ENCODE results near the gene DSCAML1.

Gene DSCAML1

GRCh38 chr11:117631336-117632140, 165.5 kb downstream of the DSCAML1 start:
- no peak for DNase-seq

DNA sequence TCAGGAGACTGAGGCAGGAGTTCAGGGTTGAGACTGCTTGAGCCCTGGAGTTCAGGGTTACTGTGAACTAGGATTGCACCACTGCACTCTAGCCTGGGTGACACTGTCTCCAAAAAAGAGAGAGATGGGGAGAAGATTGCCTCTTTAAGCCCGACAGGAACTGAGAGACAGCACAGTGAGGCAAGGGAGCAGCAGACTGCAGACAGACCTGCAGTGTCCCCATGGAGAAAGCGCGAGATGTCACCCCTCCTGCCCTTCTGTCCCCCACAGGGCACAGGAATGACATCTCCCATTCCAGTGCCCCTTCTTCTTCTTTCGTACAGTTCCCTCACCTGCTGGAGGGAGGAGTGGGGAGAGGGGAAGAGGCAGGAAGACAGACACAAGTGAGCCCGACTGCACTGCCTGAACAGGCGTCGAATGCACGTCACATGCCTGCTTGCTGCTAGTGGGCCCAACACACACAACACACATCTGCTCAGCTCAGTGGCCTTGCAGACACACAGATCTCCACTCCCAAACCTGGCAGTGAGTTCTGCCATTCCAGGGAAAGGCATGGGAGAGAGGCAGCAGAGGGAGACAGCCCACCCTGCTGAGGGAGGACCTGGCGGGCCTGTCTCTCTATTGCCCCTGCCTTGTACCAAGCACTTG, 167.0 kb downstream of the DSCAML1 start:
- DNase-seq = no peak

DNA sequence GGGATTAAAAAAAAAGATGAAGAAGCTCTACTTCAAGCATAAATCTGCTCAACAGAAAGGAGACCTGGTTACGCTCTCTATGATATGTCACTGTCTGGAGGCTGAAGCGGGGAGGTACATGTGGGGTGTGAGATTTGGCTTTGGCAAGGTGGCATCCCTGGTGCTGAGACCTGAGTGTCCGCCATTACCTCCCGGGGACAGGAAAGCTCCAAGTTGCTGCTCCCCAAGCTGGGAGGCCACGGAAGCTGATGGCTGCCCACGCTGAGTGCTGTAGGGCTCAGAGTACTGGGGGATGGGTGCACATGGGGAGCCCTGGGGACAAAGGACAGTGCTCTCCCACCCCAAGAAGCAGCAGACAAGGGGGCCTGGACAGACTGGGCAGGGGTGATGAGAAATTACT, 167.9 kb downstream of the DSCAML1 start:
- no peak for DNase-seq

GRCh38 chr11:117627259-117627658, 169.8 kb downstream of the DSCAML1 start:
- no peak for DNase-seq

- no peak for DNase-seq
These were observed 170.4 kb downstream of the DSCAML1 start for GRCh38 chr11:117626576-117626975.

GRCh38 chr11:117625237-117625636, 171.8 kb downstream of the DSCAML1 start:
- DNase-seq = no peak

DNA sequence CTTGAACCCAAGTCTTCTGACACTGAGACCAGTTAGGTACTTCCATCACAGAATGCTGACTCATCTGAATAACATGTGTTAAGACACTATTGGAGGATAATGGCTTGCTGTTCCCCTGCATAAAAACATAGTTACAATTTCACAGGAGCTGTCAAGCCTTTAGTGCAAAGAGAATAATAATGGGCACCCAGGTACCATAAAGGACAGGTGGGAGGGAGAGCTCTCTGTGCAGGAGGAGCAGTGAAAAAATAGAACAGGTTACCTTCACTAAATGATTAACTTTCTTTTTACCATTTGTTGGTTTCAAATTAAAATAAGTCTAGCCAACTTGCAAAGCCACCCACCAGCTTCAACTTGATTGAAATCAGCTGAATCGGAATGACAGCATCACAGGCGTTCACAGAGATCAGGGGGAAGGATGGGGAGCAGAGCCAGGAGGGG, 173.2 kb downstream of the DSCAML1 start:
- DNase-seq = no peak

DNA sequence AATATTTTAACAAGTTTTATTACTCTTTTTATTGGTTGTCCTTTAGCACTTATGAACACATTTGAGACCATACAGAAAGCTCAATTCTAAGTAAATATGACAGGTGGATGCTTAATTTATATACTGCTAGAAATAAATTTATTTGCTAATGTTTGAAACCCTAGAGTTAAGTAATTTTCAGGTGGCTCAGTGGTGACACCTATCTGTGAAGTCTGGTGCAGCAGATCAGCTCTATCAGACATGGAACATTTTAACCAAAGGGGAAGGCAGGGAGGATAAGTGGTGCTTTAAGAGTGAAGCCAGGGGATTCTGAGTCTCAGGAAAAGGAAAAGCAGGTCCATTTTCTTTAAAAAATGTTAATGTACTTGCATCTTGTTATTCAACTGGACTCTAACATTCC, 175.8 kb downstream of the DSCAML1 start:
- DNase-seq = no peak

DNA sequence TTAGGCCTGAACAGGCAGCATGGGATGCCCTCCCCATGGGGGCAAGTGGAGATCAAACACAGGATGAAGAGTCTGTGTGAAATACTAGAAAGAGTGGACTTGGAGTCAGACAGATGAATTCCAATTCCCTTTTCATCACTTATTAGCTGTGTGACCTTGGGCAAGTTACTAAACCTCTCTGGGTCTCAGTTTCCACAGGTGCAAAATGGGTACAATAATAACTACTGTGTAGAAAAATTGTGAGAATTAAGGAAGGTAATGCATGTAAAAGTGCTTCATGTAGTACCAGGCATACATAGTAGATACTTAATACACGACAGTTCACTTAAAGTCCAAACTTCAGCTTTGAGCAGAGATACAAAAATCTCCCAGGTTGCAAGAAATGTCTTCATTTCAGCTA, 176.4 kb downstream of the DSCAML1 start:
- DNase-seq = no peak

- DNase-seq = no peak
These were observed 176.9 kb downstream of the DSCAML1 start for GRCh38 chr11:117620086-117620485.

- no peak for DNase-seq
These were observed 177.4 kb downstream of the DSCAML1 start for GRCh38 chr11:117619661-117620060.

- DNase-seq = no peak
These were observed 178.0 kb downstream of the DSCAML1 start for GRCh38 chr11:117618982-117619355.

- DNase-seq = no peak
These were observed 178.6 kb downstream of the DSCAML1 start for GRCh38 chr11:117618302-117618981.

- no peak for DNase-seq
These were observed 180.0 kb downstream of the DSCAML1 start for GRCh38 chr11:117616979-117617378.

DNA sequence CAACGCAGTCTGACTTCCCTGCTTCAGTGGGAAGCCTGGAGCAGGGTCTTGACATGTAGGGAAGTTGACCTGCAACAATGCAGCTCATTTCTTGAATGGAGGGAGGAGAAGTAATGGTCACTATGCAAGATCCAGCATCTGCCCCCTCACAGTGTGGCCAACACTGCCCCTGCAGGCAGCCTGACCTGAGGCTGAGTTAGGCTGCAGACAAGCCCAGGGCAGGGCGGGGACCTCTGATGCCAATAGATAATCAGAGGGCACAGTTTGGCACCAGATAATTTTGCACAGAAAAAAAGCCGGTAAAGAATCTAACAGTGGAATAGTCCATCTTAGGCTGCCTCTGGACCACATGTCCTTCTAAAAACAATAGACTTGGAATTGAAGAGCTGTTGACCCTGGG, 182.3 kb downstream of the DSCAML1 start:
- DNase-seq = no peak

DNA sequence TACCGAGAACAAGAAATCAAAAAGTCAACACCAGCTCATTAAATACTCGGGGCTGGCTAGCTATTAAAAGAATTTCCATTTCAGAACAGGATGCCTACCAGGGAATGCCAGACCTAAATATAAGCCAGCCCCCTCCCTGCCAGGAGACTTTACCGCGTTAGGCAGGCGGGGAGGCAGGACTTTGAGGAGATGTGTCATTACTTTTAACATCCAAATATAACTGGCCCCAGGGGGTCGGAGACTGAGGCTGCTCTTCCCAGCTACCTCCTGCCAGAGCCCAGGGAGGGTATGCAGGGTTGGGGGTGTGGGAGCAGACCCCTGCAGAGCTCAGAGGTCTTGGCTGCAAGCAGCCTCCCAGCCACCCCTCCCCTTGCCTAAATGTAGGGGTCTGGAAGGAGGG, 183.5 kb downstream of the DSCAML1 start:
- no peak for DNase-seq

DNA sequence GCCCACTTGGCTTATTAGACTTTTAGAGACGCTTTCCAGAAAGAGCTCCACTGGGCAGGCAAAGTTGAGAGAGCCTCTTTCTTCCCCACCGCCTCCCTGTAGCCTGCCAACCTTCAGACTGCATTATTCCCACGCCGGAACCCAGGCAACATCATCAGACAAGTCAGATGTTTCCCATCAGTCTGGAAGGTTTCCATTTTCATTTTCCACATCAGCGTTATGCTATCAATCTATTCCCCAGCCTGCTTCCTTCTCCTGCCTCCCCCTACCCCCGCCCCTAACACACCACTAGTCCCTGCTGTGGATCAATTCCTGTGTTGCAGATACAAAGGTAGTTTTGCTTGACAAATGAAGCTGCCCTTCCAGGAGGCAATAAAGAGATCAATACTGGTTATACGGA, 184.8 kb downstream of the DSCAML1 start:
- DNase-seq = no peak

DNA sequence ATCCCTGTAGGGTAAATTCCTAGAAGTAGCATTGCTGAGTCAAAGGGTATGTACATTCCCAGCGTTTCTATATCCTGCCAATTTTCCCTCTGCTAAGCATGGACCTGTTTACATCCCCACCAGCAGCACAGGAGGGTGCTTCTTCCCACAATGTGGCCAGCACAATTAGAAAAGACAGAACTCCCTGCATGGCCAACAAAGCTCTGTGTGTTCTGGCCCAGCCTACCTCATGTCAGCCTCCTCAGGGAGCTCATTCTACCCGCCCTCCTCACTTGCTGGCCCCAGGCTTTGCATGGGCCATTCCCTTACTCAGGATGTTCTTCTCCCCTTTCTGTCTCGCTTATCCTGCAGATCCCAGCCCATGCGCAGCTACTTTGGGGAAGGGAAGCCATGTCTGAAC, 186.1 kb downstream of the DSCAML1 start:
- peak; percentile 79 for DNase-seq

DNA sequence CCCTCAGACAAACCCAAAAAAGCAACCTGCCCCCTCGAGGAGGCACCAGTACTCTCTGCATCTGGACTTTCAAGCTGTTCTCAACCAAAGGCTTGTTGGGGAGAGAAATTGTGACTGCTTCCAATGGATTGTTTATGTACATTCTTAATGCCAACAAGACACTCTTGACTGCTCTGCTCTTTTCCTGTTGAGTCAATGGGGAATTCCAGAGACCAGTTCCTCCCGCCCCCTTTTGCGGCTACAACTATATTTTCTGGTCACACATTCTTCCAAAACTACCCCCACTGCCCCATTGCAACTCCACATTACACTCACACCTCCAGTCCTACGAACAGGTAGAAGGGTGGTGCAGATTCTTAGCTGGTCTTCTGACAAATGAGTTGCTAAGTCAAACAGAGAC, 187.0 kb downstream of the DSCAML1 start:
- DNase-seq = no peak

- no peak for DNase-seq
These were observed 189.6 kb downstream of the DSCAML1 start for GRCh38 chr11:117607449-117607848.

- no peak for DNase-seq
These were observed 190.2 kb downstream of the DSCAML1 start for GRCh38 chr11:117606790-117607189.

DNA sequence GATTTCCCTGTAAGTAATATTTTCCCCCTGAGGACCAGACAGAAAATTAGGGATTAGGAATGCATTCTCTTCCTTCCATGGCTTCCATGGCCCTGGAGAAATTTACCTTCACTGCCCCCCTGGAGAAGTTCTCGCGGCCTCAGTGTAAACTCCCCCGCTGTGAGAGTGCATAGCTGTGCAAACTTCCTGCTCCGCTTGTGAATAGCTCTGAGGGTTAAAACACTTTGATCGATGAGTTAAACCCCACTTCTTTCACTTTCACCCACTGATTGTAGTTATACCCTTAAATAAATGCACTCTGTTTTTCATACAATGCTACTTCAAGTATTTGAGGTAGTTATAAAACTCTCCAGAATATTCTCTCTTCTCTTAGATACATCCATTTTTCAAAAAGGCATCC, 190.8 kb downstream of the DSCAML1 start:
- no peak for DNase-seq

GRCh38 chr11:117605331-117605730, 191.7 kb downstream of the DSCAML1 start:
- no peak for DNase-seq

All from COR-L47 (cell line).